HEK293 (cell line): ENCODE results near the gene STX10.
A peak's percentile ranks its signal among the peaks of the same experiment; 100 is the strongest.

ENCODE experiments used
- GFI1B ChIP-seq: fragments of 450-650 bp; formaldehyde crosslinking; IDR thresholded peaks from 2 replicates; pipeline ENCODE4 v1.5.1; 2016; ENCODE audit warnings: missing biosample characterization, missing genetic modification characterization
- MZF1 ChIP-seq: fragments of 450-650 bp; formaldehyde crosslinking; IDR thresholded peaks from 2 replicates; pipeline ENCODE4 v1.5.1; 2017; ENCODE audit warnings: missing biosample characterization, missing genetic modification characterization, borderline replicate concordance
- SP2 ChIP-seq: fragments of 450-650 bp; formaldehyde crosslinking; IDR thresholded peaks from 2 replicates; pipeline ENCODE4 v1.5.1; 2016; ENCODE audit warnings: missing biosample characterization, missing genetic modification characterization
- TCF7L2 ChIP-seq: IDR thresholded peaks from 2 replicates; pipeline ENCODE4 v1.6.1; 2011; ENCODE audit warnings: low read depth, mild to moderate bottlenecking, inconsistent platforms, low read length, moderate library complexity, borderline replicate concordance
- TRIM28 ChIP-seq: IDR thresholded peaks from 2 replicates; pipeline ENCODE4 v1.6.1; 2011; ENCODE audit warnings: low read length, control low read depth, borderline replicate concordance
- WT1 ChIP-seq: fragments of 450-650 bp; formaldehyde crosslinking; IDR thresholded peaks from 2 replicates; pipeline ENCODE4 v1.5.1; 2016; ENCODE audit warnings: missing biosample characterization, missing genetic modification characterization
- YY1 ChIP-seq: fragments of 450-650 bp; formaldehyde crosslinking; IDR thresholded peaks from 2 replicates; pipeline ENCODE4 v1.5.1; 2018; ENCODE audit warnings: missing biosample characterization, missing genetic modification characterization
- ZBTB21 ChIP-seq: fragments of 450-650 bp; formaldehyde crosslinking; IDR thresholded peaks from 2 replicates; pipeline ENCODE4 v1.5.1; 2017; ENCODE audit warnings: missing biosample characterization, missing genetic modification characterization
- ZBTB48 ChIP-seq: fragments of 450-650 bp; formaldehyde crosslinking; IDR thresholded peaks from 2 replicates; pipeline ENCODE4 v1.5.1; 2016; ENCODE audit warnings: missing biosample characterization, missing genetic modification characterization
- ZBTB7A ChIP-seq: fragments of 450-650 bp; formaldehyde crosslinking; IDR thresholded peaks from 2 replicates; pipeline ENCODE4 v1.5.1; 2016; ENCODE audit warnings: low read depth, missing biosample characterization, missing genetic modification characterization
- ZFP3 ChIP-seq: fragments of 450-650 bp; formaldehyde crosslinking; IDR thresholded peaks from 2 replicates; pipeline ENCODE4 v1.5.1; 2016; ENCODE audit warnings: low read depth, missing biosample characterization, missing genetic modification characterization
- ZNF132 ChIP-seq: fragments of 450-650 bp; formaldehyde crosslinking; IDR thresholded peaks from 2 replicates; pipeline ENCODE4 v1.5.1; 2017; ENCODE audit warnings: missing biosample characterization, missing genetic modification characterization, borderline replicate concordance
- ZNF157 ChIP-seq: fragments of 450-650 bp; formaldehyde crosslinking; IDR thresholded peaks from 2 replicates; pipeline ENCODE4 v1.5.1; 2016; ENCODE audit warnings: missing biosample characterization, missing genetic modification characterization
- ZNF214 ChIP-seq: fragments of 450-650 bp; formaldehyde crosslinking; IDR thresholded peaks from 2 replicates; pipeline ENCODE4 v1.5.1; 2017; ENCODE audit warnings: missing biosample characterization, mild to moderate bottlenecking, missing genetic modification characterization, borderline replicate concordance
- ZNF221 ChIP-seq: fragments of 450-650 bp; formaldehyde crosslinking; IDR thresholded peaks from 2 replicates; pipeline ENCODE4 v1.5.1; 2017; ENCODE audit warnings: missing biosample characterization, missing genetic modification characterization, borderline replicate concordance
- ZNF23 ChIP-seq: fragments of 450-650 bp; formaldehyde crosslinking; IDR thresholded peaks from 2 replicates; pipeline ENCODE4 v1.5.1; 2016; ENCODE audit warnings: missing biosample characterization, missing genetic modification characterization, borderline replicate concordance
- ZNF311 ChIP-seq: fragments of 450-650 bp; formaldehyde crosslinking; IDR thresholded peaks from 2 replicates; pipeline ENCODE4 v1.5.1; 2017; ENCODE audit warnings: missing biosample characterization, missing genetic modification characterization, borderline replicate concordance
- ZNF354C ChIP-seq: fragments of 450-650 bp; formaldehyde crosslinking; IDR thresholded peaks from 2 replicates; pipeline ENCODE4 v1.5.1; 2016; ENCODE audit warnings: missing biosample characterization, missing genetic modification characterization, low read depth, borderline replicate concordance
- ZNF394 ChIP-seq: fragments of 450-650 bp; formaldehyde crosslinking; IDR thresholded peaks from 2 replicates; pipeline ENCODE4 v1.5.1; 2016; ENCODE audit warnings: missing biosample characterization, missing genetic modification characterization, mild to moderate bottlenecking, moderate library complexity, borderline replicate concordance
- ZNF501 ChIP-seq: fragments of 450-650 bp; formaldehyde crosslinking; IDR thresholded peaks from 2 replicates; pipeline ENCODE4 v1.5.1; 2016; ENCODE audit warnings: missing biosample characterization, missing genetic modification characterization
- ZNF521 ChIP-seq: fragments of 450-650 bp; formaldehyde crosslinking; IDR thresholded peaks from 2 replicates; pipeline ENCODE4 v1.5.1; 2017; ENCODE audit warnings: missing biosample characterization, mild to moderate bottlenecking, missing genetic modification characterization
- ZNF610 ChIP-seq: fragments of 450-650 bp; formaldehyde crosslinking; IDR thresholded peaks from 2 replicates; pipeline ENCODE4 v1.5.1; 2016; ENCODE audit warnings: missing biosample characterization, missing genetic modification characterization, borderline replicate concordance
- ZNF621 ChIP-seq: fragments of 450-650 bp; formaldehyde crosslinking; IDR thresholded peaks from 2 replicates; pipeline ENCODE4 v1.5.1; 2017; ENCODE audit warnings: missing biosample characterization, missing genetic modification characterization
- ZNF654 ChIP-seq: fragments of 450-650 bp; formaldehyde crosslinking; IDR thresholded peaks from 2 replicates; pipeline ENCODE4 v1.5.1; 2016; ENCODE audit warnings: low read depth, missing biosample characterization, missing genetic modification characterization
- ZNF791 ChIP-seq: fragments of 450-650 bp; formaldehyde crosslinking; IDR thresholded peaks from 2 replicates; pipeline ENCODE4 v1.5.1; 2016; ENCODE audit warnings: missing biosample characterization, missing genetic modification characterization
- ZNF837 ChIP-seq: fragments of 450-650 bp; formaldehyde crosslinking; IDR thresholded peaks from 2 replicates; pipeline ENCODE4 v1.5.1; 2016; ENCODE audit warnings: missing biosample characterization, missing genetic modification characterization
- ZSCAN23 ChIP-seq: fragments of 450-650 bp; formaldehyde crosslinking; IDR thresholded peaks from 2 replicates; pipeline ENCODE4 v1.5.1; 2016; ENCODE audit warnings: missing biosample characterization, missing genetic modification characterization
- TF ChIP-seq, protein P1 (sequence below): IDR thresholded peaks from 2 replicates; pipeline ENCODE4 v1.6.1; 2011; ENCODE audit warnings: mild to moderate bottlenecking, low read depth, low read length, borderline replicate concordance
- TF ChIP-seq, protein P2 (sequence below): fragments of 450-650 bp; formaldehyde crosslinking; optimal IDR thresholded peaks from 2 replicates; pipeline ENCODE3; 2016; ENCODE audit warnings: missing biosample characterization, mild to moderate bottlenecking, missing genetic modification characterization
- TF ChIP-seq, protein P3 (sequence below): sonication (generic); formaldehyde crosslinking; IDR thresholded peaks from 2 replicates; pipeline ENCODE4 v1.8.1; 2022; ENCODE audit warnings: mild to moderate bottlenecking, moderate library complexity, missing genetic modification reagents
- TF ChIP-seq, protein P4 (sequence below): fragments of 450-650 bp; formaldehyde crosslinking; IDR thresholded peaks from 2 replicates; pipeline ENCODE4 v1.5.1; 2016; ENCODE audit warnings: missing biosample characterization, missing genetic modification characterization
- TF ChIP-seq, protein P5 (sequence below): fragments of 450-650 bp; formaldehyde crosslinking; IDR thresholded peaks from 2 replicates; pipeline ENCODE4 v1.5.1; 2016; ENCODE audit warnings: missing biosample characterization, missing genetic modification characterization, low read depth
- TF ChIP-seq, protein P6 (sequence below): fragments of 450-650 bp; formaldehyde crosslinking; IDR thresholded peaks from 2 replicates; pipeline ENCODE4 v1.5.1; 2016; ENCODE audit warnings: missing biosample characterization, missing genetic modification characterization

The STX10 gene

DNA sequence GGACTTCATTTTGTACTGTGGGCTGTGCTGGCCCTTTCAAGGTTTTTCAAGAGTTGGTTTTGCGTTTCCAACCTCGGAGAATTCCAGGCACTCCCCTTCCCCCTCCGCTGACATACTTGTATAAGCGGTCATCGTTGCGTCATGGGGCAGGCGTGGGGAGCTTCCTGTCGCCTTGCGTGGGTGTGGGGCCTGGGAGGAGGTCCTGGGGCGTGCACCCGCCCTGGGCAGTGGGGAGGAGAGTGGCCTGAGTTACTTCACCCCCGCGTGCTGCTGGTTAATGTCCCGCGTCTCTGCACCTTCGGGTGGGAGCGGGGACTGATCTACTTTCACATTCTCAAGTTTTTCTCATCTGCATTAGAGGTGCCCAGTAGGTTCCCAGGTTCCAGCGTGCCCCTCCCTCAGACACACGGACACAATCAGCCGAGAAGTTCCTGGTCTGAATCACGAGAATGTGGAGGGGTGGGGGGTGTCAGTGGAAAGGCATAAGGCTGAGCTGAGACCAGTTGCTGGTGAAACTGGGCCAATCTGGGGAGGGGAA, 4.1 kb upstream of the STX10 start (continued):
- TF ChIP-seq, protein P1, sequence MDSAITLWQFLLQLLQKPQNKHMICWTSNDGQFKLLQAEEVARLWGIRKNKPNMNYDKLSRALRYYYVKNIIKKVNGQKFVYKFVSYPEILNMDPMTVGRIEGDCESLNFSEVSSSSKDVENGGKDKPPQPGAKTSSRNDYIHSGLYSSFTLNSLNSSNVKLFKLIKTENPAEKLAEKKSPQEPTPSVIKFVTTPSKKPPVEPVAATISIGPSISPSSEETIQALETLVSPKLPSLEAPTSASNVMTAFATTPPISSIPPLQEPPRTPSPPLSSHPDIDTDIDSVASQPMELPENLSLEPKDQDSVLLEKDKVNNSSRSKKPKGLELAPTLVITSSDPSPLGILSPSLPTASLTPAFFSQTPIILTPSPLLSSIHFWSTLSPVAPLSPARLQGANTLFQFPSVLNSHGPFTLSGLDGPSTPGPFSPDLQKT: no peak
- TF ChIP-seq ZNF621 (tag by site-specific recombination) (no peak), ZNF23 (tag by site-specific recombination) (no peak), SP2 (tag by site-specific recombination) (peak; percentile 74), ZNF654 (tag by site-specific recombination) (no peak), TCF7L2 (no peak), ZNF214 (tag by site-specific recombination) (no peak), ZBTB48 (no peak), ZNF837 (no peak), ZNF521 (no peak), ZNF610 (tag by site-specific recombination) (no peak), ZNF394 (tag by site-specific recombination) (no peak; the same call in 1 of the 2 replicates), MZF1 (0 out of 2 replicates have a peak, but pooled peaks have one; percentile 25), ZBTB7A (tag by site-specific recombination) (no peak), ZNF791 (no peak), ZNF157 (tag by site-specific recombination) (no peak), TRIM28 (no peak), ZNF311 (tag by site-specific recombination) (no peak), YY1 (no peak), ZNF221 (tag by site-specific recombination) (no peak), ZNF501 (tag by site-specific recombination) (no peak), ZFP3 (tag by site-specific recombination) (no peak), ZNF354C (tag by site-specific recombination) (no peak), GFI1B (no peak), ZBTB21 (tag by site-specific recombination) (peak; percentile 92), ZSCAN23 (tag by site-specific recombination) (no peak), ZNF132 (tag by site-specific recombination) (no peak), WT1 (tag by site-specific recombination) (no peak)
- TF ChIP-seq, protein P2, sequence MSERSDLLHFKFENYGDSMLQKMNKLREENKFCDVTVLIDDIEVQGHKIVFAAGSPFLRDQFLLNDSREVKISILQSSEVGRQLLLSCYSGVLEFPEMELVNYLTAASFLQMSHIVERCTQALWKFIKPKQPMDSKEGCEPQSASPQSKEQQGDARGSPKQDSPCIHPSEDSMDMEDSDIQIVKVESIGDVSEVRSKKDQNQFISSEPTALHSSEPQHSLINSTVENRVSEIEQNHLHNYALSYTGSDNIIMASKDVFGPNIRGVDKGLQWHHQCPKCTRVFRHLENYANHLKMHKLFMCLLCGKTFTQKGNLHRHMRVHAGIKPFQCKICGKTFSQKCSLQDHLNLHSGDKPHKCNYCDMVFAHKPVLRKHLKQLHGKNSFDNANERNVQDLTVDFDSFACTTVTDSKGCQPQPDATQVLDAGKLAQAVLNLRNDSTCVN (tag by site-specific recombination): no peak
- TF ChIP-seq, protein P3, sequence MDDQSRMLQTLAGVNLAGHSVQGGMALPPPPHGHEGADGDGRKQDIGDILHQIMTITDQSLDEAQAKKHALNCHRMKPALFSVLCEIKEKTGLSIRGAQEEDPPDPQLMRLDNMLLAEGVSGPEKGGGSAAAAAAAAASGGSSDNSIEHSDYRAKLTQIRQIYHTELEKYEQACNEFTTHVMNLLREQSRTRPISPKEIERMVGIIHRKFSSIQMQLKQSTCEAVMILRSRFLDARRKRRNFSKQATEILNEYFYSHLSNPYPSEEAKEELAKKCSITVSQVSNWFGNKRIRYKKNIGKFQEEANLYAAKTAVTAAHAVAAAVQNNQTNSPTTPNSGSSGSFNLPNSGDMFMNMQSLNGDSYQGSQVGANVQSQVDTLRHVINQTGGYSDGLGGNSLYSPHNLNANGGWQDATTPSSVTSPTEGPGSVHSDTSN (CRISPR knock-in tag): no peak
- TF ChIP-seq, protein P4, sequence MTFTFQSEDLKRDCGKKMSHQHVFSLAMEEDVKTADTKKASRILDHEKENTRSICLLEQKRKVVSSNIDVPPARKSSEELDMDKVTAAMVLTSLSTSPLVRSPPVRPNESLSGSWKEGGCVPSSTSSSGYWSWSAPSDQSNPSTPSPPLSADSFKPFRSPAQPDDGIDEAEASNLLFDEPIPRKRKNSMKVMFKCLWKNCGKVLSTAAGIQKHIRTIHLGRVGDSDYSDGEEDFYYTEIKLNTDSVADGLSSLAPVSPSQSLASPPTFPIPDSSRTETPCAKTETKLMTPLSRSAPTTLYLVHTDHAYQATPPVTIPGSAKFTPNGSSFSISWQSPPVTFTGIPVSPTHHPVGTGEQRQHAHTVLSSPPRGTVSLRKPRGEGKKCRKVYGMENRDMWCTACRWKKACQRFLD: no peak
- TF ChIP-seq, protein P5, sequence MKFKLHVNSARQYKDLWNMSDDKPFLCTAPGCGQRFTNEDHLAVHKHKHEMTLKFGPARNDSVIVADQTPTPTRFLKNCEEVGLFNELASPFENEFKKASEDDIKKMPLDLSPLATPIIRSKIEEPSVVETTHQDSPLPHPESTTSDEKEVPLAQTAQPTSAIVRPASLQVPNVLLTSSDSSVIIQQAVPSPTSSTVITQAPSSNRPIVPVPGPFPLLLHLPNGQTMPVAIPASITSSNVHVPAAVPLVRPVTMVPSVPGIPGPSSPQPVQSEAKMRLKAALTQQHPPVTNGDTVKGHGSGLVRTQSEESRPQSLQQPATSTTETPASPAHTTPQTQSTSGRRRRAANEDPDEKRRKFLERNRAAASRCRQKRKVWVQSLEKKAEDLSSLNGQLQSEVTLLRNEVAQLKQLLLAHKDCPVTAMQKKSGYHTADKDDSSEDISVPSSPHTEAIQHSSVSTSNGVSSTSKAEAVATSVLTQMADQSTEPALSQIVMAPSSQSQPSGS (tag by site-specific recombination): peak; percentile 58; the same call in 1 of the 2 replicates
- TF ChIP-seq, protein P6, sequence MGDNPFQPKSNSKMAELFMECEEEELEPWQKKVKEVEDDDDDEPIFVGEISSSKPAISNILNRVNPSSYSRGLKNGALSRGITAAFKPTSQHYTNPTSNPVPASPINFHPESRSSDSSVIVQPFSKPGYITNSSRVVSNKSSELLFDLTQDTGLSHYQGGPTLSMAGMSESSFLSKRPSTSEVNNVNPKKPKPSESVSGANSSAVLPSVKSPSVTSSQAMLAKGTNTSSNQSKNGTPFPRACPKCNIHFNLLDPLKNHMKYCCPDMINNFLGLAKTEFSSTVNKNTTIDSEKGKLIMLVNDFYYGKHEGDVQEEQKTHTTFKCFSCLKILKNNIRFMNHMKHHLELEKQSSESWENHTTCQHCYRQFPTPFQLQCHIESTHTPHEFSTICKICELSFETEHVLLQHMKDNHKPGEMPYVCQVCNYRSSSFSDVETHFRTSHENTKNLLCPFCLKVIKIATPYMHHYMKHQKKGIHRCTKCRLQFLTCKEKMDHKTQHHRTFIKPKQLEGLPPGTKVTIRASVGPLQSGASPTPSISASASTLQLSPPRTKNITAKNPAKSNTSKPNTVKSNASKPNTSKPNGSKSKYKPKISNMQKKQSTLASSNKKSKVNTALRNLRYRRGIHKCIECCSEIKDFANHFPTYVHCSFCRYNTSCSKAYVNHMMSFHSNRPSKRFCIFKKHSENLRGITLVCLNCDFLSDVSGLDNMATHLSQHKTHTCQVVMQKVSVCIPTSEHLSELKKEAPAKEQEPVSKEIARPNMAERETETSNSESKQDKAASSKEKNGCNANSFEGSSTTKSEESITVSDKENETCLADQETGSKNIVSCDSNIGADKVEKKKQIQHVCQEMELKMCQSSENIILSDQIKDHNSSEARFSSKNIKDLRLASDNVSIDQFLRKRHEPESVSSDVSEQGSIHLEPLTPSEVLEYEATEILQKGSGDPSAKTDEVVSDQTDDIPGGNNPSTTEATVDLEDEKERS (tag by site-specific recombination): no peak
